Stimulated activated CD4-positive, alpha-beta T cell treated with anti-CD3 and anti-CD28 coated beads, Interleukin-4, amount 100 ng/mL, for 48 hours (primary cell): ENCODE results near the gene THY1.
"Not testable (repeated sequence)": the region's sequence is repeated elsewhere in the genome, so short reads cannot be mapped to it uniquely, and the experiment has no call there.

Source experiments
- DNase-seq, 2 donors: peaks; one replicate each; pipeline ENCODE4 v3.0.0-alpha.2; 2020; ENCODE audit warnings: low read depth in 2 of 2

THY1 gene

GRCh38 chr11:119418759-119419158 lies 4.2 kb downstream of the THY1 start:
- no peak for DNase-seq

GRCh38 chr11:119417726-119418540 lies 5.0 kb downstream of the THY1 start:
- no peak for DNase-seq

GRCh38 chr11:119416606-119417580 lies 6.1 kb downstream of the THY1 start:
- no peak for DNase-seq

GRCh38 chr11:119415966-119416365 lies 7.0 kb downstream of the THY1 start:
- DNase-seq, result no peak

GRCh38 chr11:119415517-119415916 lies 7.5 kb downstream of the THY1 start:
- DNase-seq, result no peak

- no peak for DNase-seq
Measured at GRCh38 chr11:119414734-119415133, 8.2 kb downstream of the THY1 start.

- DNase-seq, result no peak
Measured at GRCh38 chr11:119414321-119414720, 8.7 kb downstream of the THY1 start.

GRCh38 chr11:119412072-119412471 lies 10.9 kb downstream of the THY1 start:
- DNase-seq, result no peak

GRCh38 chr11:119410501-119410900 lies 12.5 kb downstream of the THY1 start:
- DNase-seq, result no peak

- no peak for DNase-seq
Measured at GRCh38 chr11:119409731-119410130, 13.2 kb downstream of the THY1 start.

GRCh38 chr11:119406005-119406404 lies 17.0 kb downstream of the THY1 start:
- no peak for DNase-seq

GRCh38 chr11:119405448-119405847 lies 17.5 kb downstream of the THY1 start:
- not testable (repeated sequence) for DNase-seq

- DNase-seq, result no peak
Measured at GRCh38 chr11:119404872-119405271, 18.1 kb downstream of the THY1 start.

- no peak for DNase-seq
Measured at GRCh38 chr11:119403021-119403420, 20.0 kb downstream of the THY1 start.

GRCh38 chr11:119402470-119402869 lies 20.5 kb downstream of the THY1 start:
- DNase-seq, result no peak

- no peak for DNase-seq
Measured at GRCh38 chr11:119400860-119401259, 22.1 kb downstream of the THY1 start.

GRCh38 chr11:119397740-119398139 lies 25.2 kb downstream of the THY1 start:
- no peak for DNase-seq

- DNase-seq, result no peak
Measured at GRCh38 chr11:119396835-119397234, 26.1 kb downstream of the THY1 start.

GRCh38 chr11:119391275-119391674 lies 31.7 kb downstream of the THY1 start:
- DNase-seq, result no peak

GRCh38 chr11:119389611-119390254 lies 33.2 kb downstream of the THY1 start:
- DNase-seq, result peak in 1 of 2 donors; percentile 9

- no peak for DNase-seq
Measured at GRCh38 chr11:119388103-119388502, 34.9 kb downstream of the THY1 start.

GRCh38 chr11:119384332-119384731 lies 38.6 kb downstream of the THY1 start:
- no peak for DNase-seq
